PC-3 (cell line): ENCODE data around the gene BSCL2. TPM values are rescaled to one million over a fixed set of nuclear protein-coding genes. Genes with fewer than 3 reads are reported as not detected.

ENCODE experiments used
- ATAC-seq: fragments of 200-7000 bp; cut with Tn5 transposase; 2 replicates; pipeline ENCODE4 v1.9.1; 2020; ENCODE audit warnings: mild to moderate bottlenecking, moderate library complexity
- BruUV-seq: library from RNA; stranded (reverse); fragments of 400-500 nt; replicated peaks from 2 replicates; lab custom pipeline; 2021; lab: Mats Ljungman, UMichigan
- CTCF ChIA-PET: fragments of 300-600 bp; sonication (Branson Sonifier 250); formaldehyde crosslinking; loops from one replicate; lab custom pipeline; 2022; ENCODE audit warnings: antibody characterized with exemption; lab: Charles Lee
- POLR2A ChIA-PET: fragments of 300-600 bp; sonication (Branson Sonifier 250); formaldehyde crosslinking; loops from one replicate; lab custom pipeline; 2022; ENCODE audit warnings: antibody characterized with exemption; ENCODE audit not compliant: unreplicated experiment; lab: Charles Lee
- DNase-seq: peaks from one replicate; pipeline ENCODE4 v3.0.0-alpha.2; 2015
- H2AFZ ChIP-seq: fragments of 300-600 bp; sonication (generic); 2 replicates; pipeline ENCODE4 v1.6.0; 2016; ENCODE audit warnings: antibody characterized with exemption, low read length
- H3F3A ChIP-seq: fragments of 300-600 bp; sonication (generic); one replicate; pipeline ENCODE4 v1.6.0; 2017; ENCODE audit warnings: antibody characterized with exemption, low read length, control low read depth, mild to moderate bottlenecking; ENCODE audit not compliant: unreplicated experiment
- H3K27ac ChIP-seq: fragments of 300-600 bp; sonication (generic); 2 replicates; pipeline ENCODE4 v1.5.1; 2016; ENCODE audit warnings: mild to moderate bottlenecking, low read length
- H3K27me3 ChIP-seq: fragments of 300-600 bp; sonication (generic); 2 replicates; pipeline ENCODE4 v1.6.1; 2016; ENCODE audit warnings: low read length, mixed read lengths
- H3K36me3 ChIP-seq: fragments of 300-600 bp; sonication (generic); 2 replicates; pipeline ENCODE4 v1.6.1; 2016; ENCODE audit warnings: low read depth, mixed run types, low read length, mixed read lengths
- H3K4me1 ChIP-seq: fragments of 300-600 bp; sonication (generic); 2 replicates; pipeline ENCODE4 v1.5.1; 2016; ENCODE audit warnings: low read length; ENCODE audit not compliant: insufficient read depth
- H3K4me2 ChIP-seq: fragments of 300-600 bp; sonication (generic); 2 replicates; pipeline ENCODE4 v1.6.0; 2016; ENCODE audit warnings: low read length
- H3K4me3 ChIP-seq: fragments of 300-600 bp; sonication (generic); 2 replicates; pipeline ENCODE4 v1.5.1; 2016; ENCODE audit warnings: mild to moderate bottlenecking, low read length, mixed read lengths
- H3K79me2 ChIP-seq: fragments of 300-600 bp; sonication (generic); 2 replicates; pipeline ENCODE4 v1.6.1; 2017; ENCODE audit warnings: low read length, mixed read lengths
- H3K9ac ChIP-seq: fragments of 300-600 bp; sonication (generic); 2 replicates; pipeline ENCODE4 v1.6.0; 2016; ENCODE audit warnings: mild to moderate bottlenecking, low read length
- H3K9me2 ChIP-seq: fragments of 300-600 bp; sonication (generic); replicated peaks from 2 replicates; pipeline ENCODE4 v1.6.1; 2016; ENCODE audit warnings: mixed run types, low read length, mixed read lengths
- H3K9me3 ChIP-seq: fragments of 300-600 bp; sonication (generic); 2 replicates; pipeline ENCODE4 v1.6.1; 2016; ENCODE audit warnings: low read length, mixed read lengths
- H4K20me1 ChIP-seq: fragments of 300-600 bp; sonication (generic); 2 replicates; pipeline ENCODE4 v1.6.1; 2016; ENCODE audit warnings: low read length, mixed read lengths
- CTCF ChIP-seq: fragments of 300-600 bp; sonication (generic); conservative IDR thresholded peaks from 2 replicates; pipeline ENCODE4 v1.5.1; 2017; ENCODE audit warnings: antibody characterized with exemption, low read depth, mild to moderate bottlenecking, low read length
- EZH2 ChIP-seq: fragments of 300-600 bp; sonication (generic); IDR thresholded peaks from one replicate; pipeline ENCODE4 v1.6.1; 2017; ENCODE audit warnings: antibody characterized with exemption, mild to moderate bottlenecking, low read length; ENCODE audit not compliant: unreplicated experiment
- EZH2phosphoT487 ChIP-seq: fragments of 300-600 bp; sonication (generic); IDR thresholded peaks from 2 replicates; pipeline ENCODE4 v1.6.1; 2018; ENCODE audit warnings: mild to moderate bottlenecking, antibody characterized with exemption, low read length, borderline replicate concordance
- intact Hi-C: fragments of 100-400 bp; cut with micrococcal nuclease; formaldehyde crosslinking; loops from 2 replicates; pipeline ENCODE4 v1.9.0; 2023
- total RNA-seq: library from RNA; depleted of rRNA; stranded (reverse); fragments of >200 nt; gene quantifications from 2 replicates; pipeline ENCODE4 v1.2.3, GENCODE V29; 2014

The BSCL2 gene
- total RNA-seq, 1 experiment from 2014 or later: 65.7 TPM

- intact Hi-C loops: no loop called here
- ChIA-PET POLR2A (no interaction called here), CTCF (interaction anchor here (0.6 kb wide), 1 partner anchor 71 kb away, joined by 6 read pairs; no protein-coding TSS in a partner anchor)
- ATAC-seq: no peak
- Histone ChIP-seq H3F3A (no peaks in the 10 kb centered on the region), H3K36me3 (peaks cover 19% of the 10 kb centered on the region), H3K4me1 (no peaks in the 10 kb centered on the region), H3K27me3 (no peaks in the 10 kb centered on the region), H3K27ac (no peak overlapping the region), H3K9ac (no peak overlapping the region), H2AFZ (no peak overlapping the region), H3K79me2 (no peaks in the 10 kb centered on the region), H4K20me1 (no peaks in the 10 kb centered on the region), H3K9me3 (no peaks in the 10 kb centered on the region), H3K9me2 (no peaks in the 10 kb centered on the region), H3K4me2 (no peak overlapping the region), H3K4me3 (no peak overlapping the region)
- TF ChIP-seq EZH2phosphoT487 (no peak), EZH2 (no peak), CTCF (no peak)
- no TSS peak for BruUV-seq
- no peak for DNase-seq
Observed at GRCh38 chr11:62688491-62688890, 18.7 kb downstream of the BSCL2 start.

- intact Hi-C loops: no loop called here
- DNase-seq (no peak), ATAC-seq (no peak)
- Histone ChIP-seq H3K4me3 (no peak overlapping the region), H3K4me1 (no peaks in the 10 kb centered on the region), H3K9ac (no peak overlapping the region), H3K9me2 (no peaks in the 10 kb centered on the region), H3K79me2 (no peaks in the 10 kb centered on the region), H3K4me2 (no peak overlapping the region), H2AFZ (no peak overlapping the region), H3K27me3 (no peaks in the 10 kb centered on the region), H3F3A (no peaks in the 10 kb centered on the region), H3K9me3 (no peaks in the 10 kb centered on the region), H3K36me3 (peaks cover 16% of the 10 kb centered on the region; the same call in 1 of the 2 replicates), H3K27ac (no peak overlapping the region), H4K20me1 (no peaks in the 10 kb centered on the region)
- BruUV-seq: no TSS peak
- ChIA-PET POLR2A (no interaction called here), CTCF (no interaction called here)
- no peak for TF ChIP-seq CTCF
- no peak for TF ChIP-seq EZH2phosphoT487
- no peak for TF ChIP-seq EZH2
Observed at GRCh38 chr11:62687508-62688396, 19.5 kb downstream of the BSCL2 start.

GRCh38 chr11:62682518-62682917 is 24.7 kb downstream of the BSCL2 start:
- H3K27me3 ChIP-seq: no peaks in the 10 kb centered on the region
- no TSS peak for BruUV-seq
- H3F3A ChIP-seq: peaks cover 5% of the 10 kb centered on the region
- H3K9me3 ChIP-seq: no peaks in the 10 kb centered on the region
- no peak overlapping the region for H3K4me2 ChIP-seq
- H4K20me1 ChIP-seq: no peaks in the 10 kb centered on the region
- H3K4me3 ChIP-seq: no peak overlapping the region
- no peak overlapping the region for H3K27ac ChIP-seq
- ChIA-PET CTCF (interaction anchor here (2.5 kb wide), 1 partner anchor 12 kb away, joined by 12 read pairs; no protein-coding TSS in a partner anchor), POLR2A (interaction anchor here (0.6 kb wide), 1 partner anchor 580 kb away, joined by 17 read pairs; no protein-coding TSS in a partner anchor)
- H3K9ac ChIP-seq: no peak overlapping the region
- no peak for DNase-seq
- intact Hi-C loops: no loop called here
- H2AFZ ChIP-seq: no peak overlapping the region
- peaks cover 14% of the 10 kb centered on the region for H3K79me2 ChIP-seq
- H3K9me2 ChIP-seq: no peaks in the 10 kb centered on the region
- H3K4me1 ChIP-seq: peaks cover 13% of the 10 kb centered on the region
- no peaks in the 10 kb centered on the region; the same call in 1 of the 2 replicates for H3K36me3 ChIP-seq
- no peak for ATAC-seq
- TF ChIP-seq CTCF: no peak
- no peak for TF ChIP-seq EZH2phosphoT487
- TF ChIP-seq EZH2: no peak
